GM12874 (cell line): ENCODE measurements around the gene LRRC4.

Experiments
- CTCF ChIP-seq: IDR thresholded peaks from 2 replicates; pipeline ENCODE4 v1.5.1; 2011; ENCODE audit warnings: low read depth, mild to moderate bottlenecking, control low read depth, low read length, moderate library complexity; ENCODE audit not compliant: insufficient read depth

LRRC4 gene

DNA sequence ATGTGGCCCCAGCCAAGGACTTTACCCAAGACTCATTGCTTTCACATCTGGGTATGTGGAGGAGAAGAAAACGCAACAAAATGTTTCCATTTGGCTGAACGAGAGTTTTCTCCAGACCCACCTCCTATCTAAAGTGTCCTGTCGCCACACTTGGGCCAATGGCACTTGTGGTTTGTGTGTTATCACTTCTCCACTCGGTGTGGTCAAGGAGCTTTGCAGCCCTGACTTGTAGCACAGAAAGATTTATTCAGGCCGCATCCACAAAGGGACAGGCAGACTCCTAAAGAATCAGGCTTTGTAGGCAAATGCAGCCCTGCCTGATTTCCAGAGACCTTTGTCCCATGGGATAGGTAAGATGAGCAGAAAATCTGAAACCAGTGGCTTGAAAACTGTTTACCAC, 12.8 kb upstream of the LRRC4 start:
- no peak for TF ChIP-seq CTCF

DNA sequence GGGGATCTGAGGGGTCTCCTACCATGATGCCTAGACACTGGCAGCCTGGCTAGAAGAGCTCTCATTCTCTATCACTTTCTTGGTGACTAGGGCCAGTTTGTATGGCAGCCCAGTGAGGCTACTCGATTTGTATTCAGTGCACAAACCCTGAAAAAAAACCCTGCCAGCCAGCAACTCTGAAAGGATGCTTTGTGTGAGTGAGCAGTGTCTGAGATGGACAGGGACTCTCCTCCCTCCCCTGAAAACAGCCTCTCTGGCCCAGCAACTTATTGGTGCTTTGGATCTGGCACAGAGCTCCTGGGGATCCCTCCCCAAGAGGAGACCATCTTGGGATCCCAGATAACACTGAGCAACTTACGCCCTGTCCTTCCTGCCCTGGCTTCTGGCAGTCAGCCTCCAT, 10.8 kb upstream of the LRRC4 start:
- no peak for TF ChIP-seq CTCF

- no peak for TF ChIP-seq CTCF
Measured at GRCh38 chr7:128041203-128041602, 10.0 kb upstream of the LRRC4 start.

DNA sequence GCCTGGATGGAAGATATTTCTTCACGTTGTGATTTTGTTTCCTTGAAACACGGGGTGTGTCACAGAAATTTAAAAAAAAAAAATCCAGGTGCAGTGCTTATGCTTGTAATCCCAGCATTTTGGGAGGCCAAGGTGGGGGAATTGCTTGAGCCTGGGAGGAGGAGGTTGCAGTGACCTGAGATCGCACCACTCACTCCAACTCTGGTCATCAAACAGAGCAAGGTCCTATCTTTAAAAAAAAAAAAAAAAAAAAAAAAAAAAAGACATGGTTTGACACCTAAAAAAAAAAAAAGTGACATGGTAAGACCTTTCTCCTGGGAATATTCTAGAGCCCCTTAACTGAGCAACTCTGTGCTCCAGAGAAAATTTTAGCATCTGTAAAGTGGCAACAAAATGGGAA, 9.0 kb upstream of the LRRC4 start:
- TF ChIP-seq CTCF: no peak

- no peak for TF ChIP-seq CTCF
Measured at GRCh38 chr7:128039544-128039953, 8.3 kb upstream of the LRRC4 start.

GRCh38 chr7:128037880-128038619, 6.8 kb upstream of the LRRC4 start:
- no peak for TF ChIP-seq CTCF

- TF ChIP-seq CTCF: no peak
Measured at GRCh38 chr7:128037081-128037480, 5.8 kb upstream of the LRRC4 start.
